GM19043 (cell line): Measurements from ENCODE around the gene WFDC12.

Experiments used
- ATAC-seq: cut with Tn5 transposase; IDR thresholded peaks from one replicate; pipeline ENCODE4 v1.9.1; 2021; ENCODE audit warnings: low read depth; ENCODE audit not compliant: unreplicated experiment

Gene WFDC12

GRCh38 chr20:45115829-45116228, 8.4 kb downstream of the WFDC12 start:
- no peak for ATAC-seq

GRCh38 chr20:45115386-45115774, 8.9 kb downstream of the WFDC12 start:
- ATAC-seq, result no peak

GRCh38 chr20:45114465-45115385, 9.5 kb downstream of the WFDC12 start, which contains the start of gene WFDC5:
Gene WFDC5, minus strand, starts transcription at chr20:45115174. Its CDS starts 91 bp downstream, at chr20:45115083.
- ATAC-seq, result no peak

GRCh38 chr20:45113865-45114264, 10.4 kb downstream of the WFDC12 start:
- no peak for ATAC-seq

- no peak for ATAC-seq
Observed at GRCh38 chr20:45112754-45113153, 11.5 kb downstream of the WFDC12 start.

GRCh38 chr20:45111799-45112471, 12.3 kb downstream of the WFDC12 start:
- ATAC-seq, result no peak

GRCh38 chr20:45111285-45111684, 13.0 kb downstream of the WFDC12 start:
- no peak for ATAC-seq

GRCh38 chr20:45110301-45110700, 14.0 kb downstream of the WFDC12 start:
- no peak for ATAC-seq

- no peak for ATAC-seq
Observed at GRCh38 chr20:45109634-45110033, 14.6 kb downstream of the WFDC12 start.

GRCh38 chr20:45105317-45105716, 18.9 kb downstream of the WFDC12 start:
- no peak for ATAC-seq

- no peak for ATAC-seq
Observed at GRCh38 chr20:45104786-45105185, 19.5 kb downstream of the WFDC12 start.

- no peak for ATAC-seq
Observed at GRCh38 chr20:45103072-45103471, 21.2 kb downstream of the WFDC12 start.

- no peak for ATAC-seq
Observed at GRCh38 chr20:45101333-45101850, 22.9 kb downstream of the WFDC12 start.

GRCh38 chr20:45100563-45101245, 23.6 kb downstream of the WFDC12 start, which contains the start of gene KCNS1:
Gene KCNS1, minus strand, starts transcription at chr20:45101127. Its CDS starts 1,891 bp downstream, at chr20:45099236.
- ATAC-seq, result no peak

GRCh38 chr20:45098103-45098773, 26.0 kb downstream of the WFDC12 start:
- ATAC-seq, result no peak

GRCh38 chr20:45097485-45098102, 26.7 kb downstream of the WFDC12 start:
- no peak for ATAC-seq

- no peak for ATAC-seq
Observed at GRCh38 chr20:45096781-45097180, 27.5 kb downstream of the WFDC12 start.

- no peak for ATAC-seq
Observed at GRCh38 chr20:45095805-45096238, 28.4 kb downstream of the WFDC12 start.

GRCh38 chr20:45094864-45095574, 29.2 kb downstream of the WFDC12 start:
- ATAC-seq, result no peak
